NCI-H2196 (cell line): Measurements from ENCODE around the gene INPP4B.

Experiments used
- DNase-seq: peaks from one replicate; lab custom pipeline; 2025; ENCODE audit not compliant: unreplicated experiment; lab: John Stamatoyannopoulos, UW

Gene INPP4B

GRCh38 chr4:142044271-142044670 is 801.8 kb downstream of the INPP4B start:
- no peak for DNase-seq

- no peak for DNase-seq
Measured at GRCh38 chr4:142043509-142043908, 802.6 kb downstream of the INPP4B start.

GRCh38 chr4:142041788-142042187 is 804.3 kb downstream of the INPP4B start:
- no peak for DNase-seq

- DNase-seq, result no peak
Measured at GRCh38 chr4:142040043-142040442, 806.1 kb downstream of the INPP4B start.

GRCh38 chr4:142036795-142037583 is 809.1 kb downstream of the INPP4B start:
- no peak for DNase-seq

GRCh38 chr4:142035566-142035965 is 810.5 kb downstream of the INPP4B start:
- no peak for DNase-seq

- DNase-seq, result no peak
Measured at GRCh38 chr4:142034101-142034500, 812.0 kb downstream of the INPP4B start.

GRCh38 chr4:142030010-142030409 is 816.1 kb downstream of the INPP4B start:
- DNase-seq, result no peak

- no peak for DNase-seq
Measured at GRCh38 chr4:142021761-142022160, 824.3 kb downstream of the INPP4B start.

- DNase-seq, result no peak
Measured at GRCh38 chr4:142021181-142021580, 824.9 kb downstream of the INPP4B start.

- DNase-seq, result no peak
Measured at GRCh38 chr4:142016031-142016430, 830.1 kb downstream of the INPP4B start.

- no peak for DNase-seq
Measured at GRCh38 chr4:142009751-142010150, 836.4 kb downstream of the INPP4B start.

- no peak for DNase-seq
Measured at GRCh38 chr4:142005519-142005918, 840.6 kb downstream of the INPP4B start.

GRCh38 chr4:141999446-142000143 is 846.5 kb downstream of the INPP4B start:
- no peak for DNase-seq

GRCh38 chr4:141995056-141995455 is 851.0 kb downstream of the INPP4B start:
- no peak for DNase-seq

GRCh38 chr4:141977433-141977832 is 868.7 kb downstream of the INPP4B start:
- no peak for DNase-seq
